Measurements from ENCODE around the gene LPAR3. TPM values are rescaled to one million over a fixed set of nuclear protein-coding genes. Genes with fewer than 3 reads are reported as not detected.

Gene LPAR3
- total and polyA plus RNA-seq, 3 experiments from 2014 or later, result 0.85 to 1.5 (median 1.1) TPM

GRCh38 chr1:84930831-84931230 is 37.8 kb upstream of the LPAR3 start:
- Mint-ChIP-seq H3K4me1 (peaks cover 6 to 15% (median 14%) of the 10 kb centered on the region in 3 donors), H3K36me3 (peaks cover 0 to 45% (median 9%) of the 10 kb centered on the region in 3 donors), H3K4me3 (no peak overlapping the region), H3K27ac (peak overlapping the region in 1 of 8 donors; percentile 47), H3K27me3 (no peaks in the 10 kb centered on the region), H3K9me3 (no peaks in the 10 kb centered on the region)
- Histone ChIP-seq H3K36me3 (ENCODE audit: insufficient read depth, low read length) (no peaks in the 10 kb centered on the region), H3K4me1 (ENCODE audit: insufficient read depth, low read length) (peaks cover 10% of the 10 kb centered on the region), H3K9me3 (ENCODE audit: low read length) (no peaks in the 10 kb centered on the region), H3K27me3 (ENCODE audit: insufficient read depth, low read length, poor library complexity, severe bottlenecking) (no peaks in the 10 kb centered on the region), H3K27ac (ENCODE audit: low read depth, low read length) (no peak overlapping the region), H3K4me3 (ENCODE audit: low read length) (no peak overlapping the region)
- CTCF ChIA-PET, result no interaction called here
- DNase-seq, result no peak
- POLR2A ChIA-PET, result no interaction called here

DNA sequence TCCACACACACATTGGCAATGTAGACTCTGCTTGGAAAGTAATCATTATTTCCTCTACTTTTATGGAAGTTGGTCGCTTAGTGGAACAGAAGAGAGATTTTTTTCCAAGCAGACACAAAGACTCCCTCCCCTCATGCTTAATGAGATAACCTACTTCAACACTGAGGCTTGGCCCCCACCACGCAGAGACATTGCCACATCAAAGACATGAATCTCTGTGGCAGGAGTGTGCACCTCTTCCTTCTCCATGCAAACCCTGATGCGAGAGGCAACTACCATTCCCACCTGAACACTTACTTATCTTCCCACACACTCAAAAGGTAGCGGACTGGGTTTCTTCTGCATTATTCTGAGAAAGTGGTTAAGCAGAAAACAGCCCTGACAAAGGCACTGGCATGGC is 37.3 kb upstream of the LPAR3 start:
- CTCF ChIA-PET, result no interaction called here
- peak overlapping the region in 3 of 8 donors; percentile 18 to 37 (median 31) for H3K27ac Mint-ChIP-seq
- H3K4me3 ChIP-seq (ENCODE audit: low read length), result no peak overlapping the region
- H3K4me1 ChIP-seq (ENCODE audit: insufficient read depth, low read length), result peaks cover 10% of the 10 kb centered on the region
- no peak overlapping the region for H3K27ac ChIP-seq (ENCODE audit: low read depth, low read length)
- no peaks in the 10 kb centered on the region for H3K9me3 Mint-ChIP-seq
- H3K4me1 Mint-ChIP-seq, result peaks cover 6 to 15% (median 14%) of the 10 kb centered on the region in 3 donors
- no peaks in the 10 kb centered on the region for H3K27me3 Mint-ChIP-seq
- POLR2A ChIA-PET, result no interaction called here
- H3K27me3 ChIP-seq (ENCODE audit: insufficient read depth, low read length, poor library complexity, severe bottlenecking), result no peaks in the 10 kb centered on the region
- no peak overlapping the region for H3K4me3 Mint-ChIP-seq
- peaks cover 0 to 46% (median 9%) of the 10 kb centered on the region in 3 donors for H3K36me3 Mint-ChIP-seq
- no peaks in the 10 kb centered on the region for H3K9me3 ChIP-seq (ENCODE audit: low read length)
- H3K36me3 ChIP-seq (ENCODE audit: insufficient read depth, low read length), result no peaks in the 10 kb centered on the region
- peak in 1 of 5 donors; percentile 13 for DNase-seq

DNA sequence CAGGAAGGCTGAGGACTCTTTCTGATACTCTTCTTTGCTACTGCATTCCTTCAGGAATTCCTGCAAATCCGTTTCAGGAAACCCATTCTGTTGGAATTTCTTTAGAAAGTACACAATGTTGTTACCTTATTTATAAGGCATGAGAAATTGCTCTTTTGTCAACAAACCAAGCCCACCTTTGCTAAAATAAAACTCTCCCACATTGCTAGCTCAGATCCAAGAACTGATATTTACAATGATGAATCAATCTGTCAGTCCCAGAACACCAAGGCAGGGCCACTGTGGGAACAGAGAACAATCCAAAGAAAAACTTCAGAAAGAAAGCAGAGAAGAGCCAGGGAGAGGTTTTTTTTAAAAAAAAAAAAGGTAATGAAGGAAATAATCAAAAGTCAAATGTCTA is 36.6 kb upstream of the LPAR3 start:
- H3K4me1 Mint-ChIP-seq, result peaks cover 6 to 15% (median 14%) of the 10 kb centered on the region in 3 donors
- ChIA-PET CTCF (interaction anchor here (1.5 kb wide), 1 partner anchor 15 kb away, joined by 4 read pairs; no protein-coding TSS in a partner anchor), POLR2A (no interaction called here)

DNA sequence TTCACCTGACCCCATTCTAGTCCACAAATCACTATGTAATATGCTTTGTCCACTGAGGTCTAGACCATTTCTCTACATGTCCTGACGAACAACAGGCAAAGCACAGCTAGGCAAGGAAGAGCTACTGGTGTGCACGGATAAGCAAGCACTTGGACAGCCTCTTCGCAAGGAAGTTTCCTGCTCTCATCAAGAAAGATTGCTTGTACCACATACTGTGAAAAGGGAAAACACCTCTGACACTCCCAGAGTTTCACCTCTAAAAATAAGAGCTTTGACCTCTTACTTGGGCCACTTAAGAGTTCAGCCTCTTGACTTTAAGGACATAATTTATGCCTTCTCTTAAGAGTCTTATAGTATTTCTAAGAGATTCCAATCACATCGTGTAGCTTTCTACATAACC is 36.0 kb upstream of the LPAR3 start:
- Histone ChIP-seq H3K27me3 (ENCODE audit: insufficient read depth, low read length, poor library complexity, severe bottlenecking) (no peaks in the 10 kb centered on the region), H3K36me3 (ENCODE audit: insufficient read depth, low read length) (no peaks in the 10 kb centered on the region), H3K4me1 (ENCODE audit: insufficient read depth, low read length) (peaks cover 10% of the 10 kb centered on the region), H3K4me3 (ENCODE audit: low read length) (no peak overlapping the region), H3K9me3 (ENCODE audit: low read length) (no peaks in the 10 kb centered on the region), H3K27ac (ENCODE audit: low read depth, low read length) (no peak overlapping the region)
- POLR2A ChIA-PET, result no interaction called here
- no peak for DNase-seq
- peaks cover 0 to 46% (median 9%) of the 10 kb centered on the region in 3 donors for H3K36me3 Mint-ChIP-seq
- H3K9me3 Mint-ChIP-seq, result no peaks in the 10 kb centered on the region
- H3K27ac Mint-ChIP-seq, result no peak overlapping the region
- CTCF ChIA-PET, result interaction anchor here (1.5 to 1.7 kb wide), 2 partner anchors 9 to 15 kb away, joined by 4 to 5 read pairs; no protein-coding TSS in a partner anchor
- no peaks in the 10 kb centered on the region for H3K27me3 Mint-ChIP-seq
- H3K4me3 Mint-ChIP-seq, result no peak overlapping the region
- peaks cover 6 to 15% (median 14%) of the 10 kb centered on the region in 3 donors for H3K4me1 Mint-ChIP-seq

More for the DNA sequence above, 36.6 kb upstream of the LPAR3 start:
- Histone ChIP-seq H3K4me1 (ENCODE audit: insufficient read depth, low read length) (peaks cover 10% of the 10 kb centered on the region), H3K9me3 (ENCODE audit: low read length) (no peaks in the 10 kb centered on the region), H3K36me3 (ENCODE audit: insufficient read depth, low read length) (no peaks in the 10 kb centered on the region), H3K4me3 (ENCODE audit: low read length) (no peak overlapping the region), H3K27ac (ENCODE audit: low read depth, low read length) (no peak overlapping the region), H3K27me3 (ENCODE audit: insufficient read depth, low read length, poor library complexity, severe bottlenecking) (no peaks in the 10 kb centered on the region)
- no peaks in the 10 kb centered on the region for H3K9me3 Mint-ChIP-seq
- no peak for DNase-seq
- peaks cover 0 to 46% (median 9%) of the 10 kb centered on the region in 3 donors for H3K36me3 Mint-ChIP-seq
- no peak overlapping the region for H3K27ac Mint-ChIP-seq
- no peak overlapping the region for H3K4me3 Mint-ChIP-seq
- H3K27me3 Mint-ChIP-seq, result no peaks in the 10 kb centered on the region

- Mint-ChIP-seq H3K27ac (no peak overlapping the region), H3K36me3 (peaks cover 0 to 22% (median 9%) of the 10 kb centered on the region in 3 donors), H3K4me3 (no peak overlapping the region), H3K9me3 (no peaks in the 10 kb centered on the region), H3K27me3 (peaks cover 0 to 4% of the 10 kb centered on the region in 2 donors), H3K4me1 (no peaks in the 10 kb centered on the region)
- no peak for DNase-seq
- no peak overlapping the region for H3K27ac ChIP-seq (ENCODE audit: low read depth, low read length)
- ChIA-PET CTCF (no interaction called here), POLR2A (no interaction called here)
- no peaks in the 10 kb centered on the region for H3K4me1 ChIP-seq (ENCODE audit: insufficient read depth, low read length)
- no peaks in the 10 kb centered on the region for H3K27me3 ChIP-seq (ENCODE audit: insufficient read depth, low read length, poor library complexity, severe bottlenecking)
- H3K9me3 ChIP-seq (ENCODE audit: low read length), result no peaks in the 10 kb centered on the region
- H3K36me3 ChIP-seq (ENCODE audit: insufficient read depth, low read length), result no peaks in the 10 kb centered on the region
- no peak overlapping the region for H3K4me3 ChIP-seq (ENCODE audit: low read length)
These were observed 30.3 kb upstream of the LPAR3 start for GRCh38 chr1:84923317-84923716.

DNA sequence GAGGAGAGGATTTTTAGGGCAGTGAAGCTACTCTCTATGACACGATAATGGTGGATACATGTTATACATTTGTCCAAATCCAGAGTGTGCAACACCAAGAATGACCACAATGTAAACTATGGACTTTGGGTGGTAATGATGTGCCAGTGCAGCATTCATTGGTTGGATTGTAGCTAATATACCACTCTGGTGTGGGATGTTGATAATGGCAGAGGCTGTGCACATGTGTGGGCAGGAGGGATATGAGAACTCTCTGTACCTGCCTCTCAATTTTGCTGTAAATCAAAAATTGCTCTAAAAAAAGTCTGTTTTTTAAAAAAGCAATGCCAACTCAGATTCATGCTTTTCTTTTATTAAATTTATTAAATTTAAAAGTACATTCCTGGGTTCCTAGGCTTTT is 27.2 kb upstream of the LPAR3 start:
- Histone ChIP-seq H3K4me3 (ENCODE audit: low read length) (no peak overlapping the region), H3K9me3 (ENCODE audit: low read length) (no peaks in the 10 kb centered on the region), H3K36me3 (ENCODE audit: insufficient read depth, low read length) (no peaks in the 10 kb centered on the region), H3K27me3 (ENCODE audit: insufficient read depth, low read length, poor library complexity, severe bottlenecking) (no peaks in the 10 kb centered on the region), H3K4me1 (ENCODE audit: insufficient read depth, low read length) (no peaks in the 10 kb centered on the region), H3K27ac (ENCODE audit: low read depth, low read length) (no peak overlapping the region)
- POLR2A ChIA-PET, result no interaction called here
- Mint-ChIP-seq H3K27ac (no peak overlapping the region), H3K4me3 (no peak overlapping the region), H3K27me3 (peaks cover 3 to 12% of the 10 kb centered on the region in 2 donors), H3K9me3 (no peaks in the 10 kb centered on the region), H3K36me3 (peaks cover 0 to 4% (median 0%) of the 10 kb centered on the region in 3 donors), H3K4me1 (no peaks in the 10 kb centered on the region)
- CTCF ChIA-PET, result interaction anchor here (0.9 kb wide), 1 partner anchor 55 kb away, joined by 3 read pairs; no protein-coding TSS in a partner anchor
- DNase-seq, result no peak

DNA sequence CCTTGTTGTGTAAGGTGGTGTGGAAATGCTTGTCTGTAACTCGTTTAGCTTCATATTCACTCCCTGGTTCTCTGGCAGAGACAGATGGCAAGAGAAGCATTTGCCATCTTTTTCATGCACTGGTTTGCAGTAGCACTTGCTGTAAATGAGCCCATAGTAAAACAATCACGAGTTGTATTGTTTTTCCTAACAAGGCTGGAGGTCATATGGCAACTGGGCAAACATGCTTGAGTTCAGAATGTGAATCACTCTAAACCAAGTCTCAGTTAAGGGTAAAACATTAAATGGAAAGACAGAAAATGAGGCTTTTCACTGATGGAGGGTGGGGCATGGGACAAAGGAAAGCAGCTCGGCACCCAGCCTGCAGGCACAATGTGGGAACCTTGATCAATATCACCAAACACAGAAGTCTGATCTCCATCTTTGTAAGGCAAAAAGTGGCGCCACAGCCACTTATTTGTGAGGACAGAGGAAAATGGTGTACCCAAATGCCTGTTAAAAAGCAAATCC is 26.5 kb upstream of the LPAR3 start:
- H3K4me3 Mint-ChIP-seq, result no peak overlapping the region
- H3K4me1 ChIP-seq (ENCODE audit: insufficient read depth, low read length), result no peaks in the 10 kb centered on the region
- H3K4me3 ChIP-seq (ENCODE audit: low read length), result no peak overlapping the region
- H3K9me3 Mint-ChIP-seq, result no peaks in the 10 kb centered on the region
- ChIA-PET CTCF (no interaction called here), POLR2A (no interaction called here)
- peaks cover 3 to 12% of the 10 kb centered on the region in 2 donors for H3K27me3 Mint-ChIP-seq
- no peak for DNase-seq
- H3K27me3 ChIP-seq (ENCODE audit: insufficient read depth, low read length, poor library complexity, severe bottlenecking), result no peaks in the 10 kb centered on the region
- H3K36me3 ChIP-seq (ENCODE audit: insufficient read depth, low read length), result no peaks in the 10 kb centered on the region
- no peak overlapping the region for H3K27ac Mint-ChIP-seq
- H3K9me3 ChIP-seq (ENCODE audit: low read length), result no peaks in the 10 kb centered on the region
- no peaks in the 10 kb centered on the region for H3K4me1 Mint-ChIP-seq
- H3K27ac ChIP-seq (ENCODE audit: low read depth, low read length), result no peak overlapping the region
- peaks cover 0 to 4% (median 0%) of the 10 kb centered on the region in 3 donors for H3K36me3 Mint-ChIP-seq

- Mint-ChIP-seq H3K36me3 (peaks cover 0 to 4% (median 0%) of the 10 kb centered on the region in 3 donors), H3K27ac (no peak overlapping the region)
These were observed 25.8 kb upstream of the LPAR3 start for GRCh38 chr1:84918726-84919336.

More at GRCh38 chr1:84918726-84919336, 25.8 kb upstream of the LPAR3 start:
- Histone ChIP-seq H3K9me3 (ENCODE audit: low read length) (no peaks in the 10 kb centered on the region), H3K4me1 (ENCODE audit: insufficient read depth, low read length) (no peaks in the 10 kb centered on the region), H3K36me3 (ENCODE audit: insufficient read depth, low read length) (no peaks in the 10 kb centered on the region), H3K27ac (ENCODE audit: low read depth, low read length) (no peak overlapping the region), H3K27me3 (ENCODE audit: insufficient read depth, low read length, poor library complexity, severe bottlenecking) (no peaks in the 10 kb centered on the region), H3K4me3 (ENCODE audit: low read length) (no peak overlapping the region)
- no peaks in the 10 kb centered on the region for H3K4me1 Mint-ChIP-seq
- H3K9me3 Mint-ChIP-seq, result no peaks in the 10 kb centered on the region
- DNase-seq, result no peak
- H3K4me3 Mint-ChIP-seq, result no peak overlapping the region
- peaks cover 3 to 12% of the 10 kb centered on the region in 2 donors for H3K27me3 Mint-ChIP-seq
- ChIA-PET POLR2A (no interaction called here), CTCF (no interaction called here)
